Measurements from ENCODE around the gene PACS1. TPM values are rescaled to one million over a fixed set of nuclear protein-coding genes. Genes with fewer than 3 reads are reported as not detected.

PACS1 gene
- total RNA-seq, 1 donor from 2014 or later, result 49.9 TPM

GRCh38 chr11:66288671-66289547, 218.8 kb downstream of the PACS1 start, which contains the start of gene YIF1A:
YIF1A (minus strand) TSS chr11:66289143; CDS start chr11:66288985, 158 bp downstream.
- TF ChIP-seq, protein P1, sequence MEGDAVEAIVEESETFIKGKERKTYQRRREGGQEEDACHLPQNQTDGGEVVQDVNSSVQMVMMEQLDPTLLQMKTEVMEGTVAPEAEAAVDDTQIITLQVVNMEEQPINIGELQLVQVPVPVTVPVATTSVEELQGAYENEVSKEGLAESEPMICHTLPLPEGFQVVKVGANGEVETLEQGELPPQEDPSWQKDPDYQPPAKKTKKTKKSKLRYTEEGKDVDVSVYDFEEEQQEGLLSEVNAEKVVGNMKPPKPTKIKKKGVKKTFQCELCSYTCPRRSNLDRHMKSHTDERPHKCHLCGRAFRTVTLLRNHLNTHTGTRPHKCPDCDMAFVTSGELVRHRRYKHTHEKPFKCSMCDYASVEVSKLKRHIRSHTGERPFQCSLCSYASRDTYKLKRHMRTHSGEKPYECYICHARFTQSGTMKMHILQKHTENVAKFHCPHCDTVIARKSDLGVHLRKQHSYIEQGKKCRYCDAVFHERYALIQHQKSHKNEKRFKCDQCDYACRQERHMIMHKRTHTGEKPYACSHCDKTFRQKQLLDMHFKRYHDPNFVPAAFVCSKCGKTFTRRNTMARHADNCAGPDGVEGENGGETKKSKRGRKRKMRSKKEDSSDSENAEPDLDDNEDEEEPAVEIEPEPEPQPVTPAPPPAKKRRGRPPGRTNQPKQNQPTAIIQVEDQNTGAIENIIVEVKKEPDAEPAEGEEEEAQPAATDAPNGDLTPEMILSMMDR (conservative IDR thresholded peaks at IDR 0.05), result peak; percentile 38

DNA sequence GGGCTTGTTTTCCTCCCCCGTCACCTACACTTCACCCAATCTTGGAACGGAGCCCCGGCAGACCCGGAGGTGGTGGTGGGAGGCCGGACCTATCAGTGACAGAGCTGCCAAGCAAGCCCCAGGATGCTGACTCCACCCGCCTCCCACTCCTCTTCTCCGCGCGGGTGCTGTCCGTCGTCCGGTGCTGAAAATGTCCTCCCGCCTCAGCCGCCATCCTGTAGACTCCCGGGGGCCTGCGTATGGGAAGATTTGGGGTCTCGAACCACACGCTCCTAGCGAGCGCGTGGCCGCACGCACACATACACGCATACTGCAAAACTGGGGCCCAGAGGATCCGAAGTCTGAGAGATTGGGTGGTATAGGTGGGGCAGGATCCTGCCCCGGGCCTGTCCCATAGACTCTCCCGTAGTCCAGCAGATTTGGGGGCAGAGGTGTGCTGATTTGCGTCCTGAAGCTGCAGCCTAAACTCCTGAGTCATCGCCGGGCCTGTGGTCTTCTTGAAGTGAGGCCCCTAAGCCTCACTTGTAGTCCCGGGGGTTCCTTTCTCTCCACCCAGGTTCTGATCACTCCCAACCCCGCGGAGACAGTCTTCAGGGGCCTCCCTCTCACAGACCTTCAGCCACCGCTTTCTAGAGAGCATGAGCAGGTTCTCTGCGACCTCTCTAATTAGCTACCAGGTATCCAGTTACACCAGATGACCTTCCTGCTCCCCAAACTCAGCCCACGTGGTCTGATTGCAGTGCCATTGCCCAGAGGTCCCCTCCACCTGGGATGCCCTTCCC, 219.7 kb downstream of the PACS1 start:
- TF ChIP-seq, protein P1 (conservative IDR thresholded peaks at IDR 0.05), result no peak
- Mint-ChIP-seq H3K27ac (peak overlapping the region; percentile 98), H3K4me3 (peak overlapping the region; percentile 93), H3K9me3 (no peaks in the 10 kb centered on the region), H3K36me3 (peaks cover 3% of the 10 kb centered on the region), H3K27me3 (peaks cover 43% of the 10 kb centered on the region), H3K4me1 (ENCODE audit: unreplicated experiment) (peaks cover 18% of the 10 kb centered on the region)
- peak; percentile 90 for DNase-seq (ENCODE audit: extremely low spot score, unreplicated experiment)

More at GRCh38 chr11:66288671-66289547, 218.8 kb downstream of the PACS1 start, which contains the start of gene YIF1A:
- H3K27me3 Mint-ChIP-seq, result peaks cover 41% of the 10 kb centered on the region
- H3K4me1 Mint-ChIP-seq (ENCODE audit: unreplicated experiment), result peaks cover 18% of the 10 kb centered on the region
- H3K9me3 Mint-ChIP-seq, result no peaks in the 10 kb centered on the region
- DNase-seq (ENCODE audit: extremely low spot score, unreplicated experiment), result peak; percentile 98
- H3K27ac Mint-ChIP-seq, result peak within 1 kb of the TSS; percentile 98
- H3K36me3 Mint-ChIP-seq, result peaks cover 3% of the 10 kb centered on the region
- peak within 1 kb of the TSS; percentile 96 for H3K4me3 Mint-ChIP-seq

DNA sequence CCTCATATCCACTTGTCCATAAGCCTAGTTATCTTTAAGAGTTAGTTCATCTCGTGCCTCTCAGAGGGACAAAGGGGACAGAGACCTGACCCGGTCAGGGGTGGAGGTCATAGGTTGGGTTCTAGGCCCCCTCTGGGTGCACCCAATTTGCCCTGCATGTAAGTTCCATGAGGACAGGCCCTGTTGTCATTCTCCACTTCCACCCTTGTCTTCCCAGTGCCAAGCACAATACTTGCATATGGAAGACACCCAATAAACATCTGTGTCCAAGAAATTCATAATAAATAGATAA, 220.2 kb downstream of the PACS1 start:
- H3K4me1 Mint-ChIP-seq (ENCODE audit: unreplicated experiment), result peaks cover 18% of the 10 kb centered on the region
- peak overlapping the region; percentile 93 for H3K4me3 Mint-ChIP-seq
- H3K27ac Mint-ChIP-seq, result peak overlapping the region; percentile 98
- no peak for DNase-seq (ENCODE audit: extremely low spot score, unreplicated experiment)
- H3K27me3 Mint-ChIP-seq, result peaks cover 43% of the 10 kb centered on the region
- H3K36me3 Mint-ChIP-seq, result peaks cover 3% of the 10 kb centered on the region
- TF ChIP-seq, protein P1 (conservative IDR thresholded peaks at IDR 0.05), result no peak
- H3K9me3 Mint-ChIP-seq, result no peaks in the 10 kb centered on the region

DNA sequence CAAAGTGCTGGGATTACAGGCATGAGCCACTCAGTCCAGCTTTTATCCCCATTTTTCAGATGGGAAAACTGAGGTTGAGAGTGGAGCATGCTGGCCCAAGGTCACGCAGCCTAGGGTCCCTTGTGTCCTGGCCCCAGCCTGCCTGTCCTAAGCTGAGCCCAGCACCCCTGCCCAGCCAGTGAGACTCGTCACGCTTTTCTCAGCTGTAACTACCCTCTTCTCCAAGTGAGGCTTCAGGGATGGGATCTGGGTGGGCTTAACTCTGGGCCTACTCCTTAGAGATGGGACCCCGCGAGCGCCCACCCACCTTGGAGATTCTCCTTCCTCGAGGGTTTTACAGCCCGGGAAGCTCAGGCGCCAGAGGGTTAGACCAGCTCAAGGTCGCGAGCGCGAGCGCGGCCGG, 221.2 kb downstream of the PACS1 start:
- Mint-ChIP-seq H3K4me1 (ENCODE audit: unreplicated experiment) (peaks cover 18% of the 10 kb centered on the region), H3K27ac (no peak overlapping the region), H3K27me3 (peaks cover 45% of the 10 kb centered on the region), H3K4me3 (peak overlapping the region; percentile 93), H3K36me3 (peaks cover 3% of the 10 kb centered on the region), H3K9me3 (no peaks in the 10 kb centered on the region)
- DNase-seq (ENCODE audit: extremely low spot score, unreplicated experiment), result no peak
- TF ChIP-seq, protein P1 (conservative IDR thresholded peaks at IDR 0.05), result no peak

DNA sequence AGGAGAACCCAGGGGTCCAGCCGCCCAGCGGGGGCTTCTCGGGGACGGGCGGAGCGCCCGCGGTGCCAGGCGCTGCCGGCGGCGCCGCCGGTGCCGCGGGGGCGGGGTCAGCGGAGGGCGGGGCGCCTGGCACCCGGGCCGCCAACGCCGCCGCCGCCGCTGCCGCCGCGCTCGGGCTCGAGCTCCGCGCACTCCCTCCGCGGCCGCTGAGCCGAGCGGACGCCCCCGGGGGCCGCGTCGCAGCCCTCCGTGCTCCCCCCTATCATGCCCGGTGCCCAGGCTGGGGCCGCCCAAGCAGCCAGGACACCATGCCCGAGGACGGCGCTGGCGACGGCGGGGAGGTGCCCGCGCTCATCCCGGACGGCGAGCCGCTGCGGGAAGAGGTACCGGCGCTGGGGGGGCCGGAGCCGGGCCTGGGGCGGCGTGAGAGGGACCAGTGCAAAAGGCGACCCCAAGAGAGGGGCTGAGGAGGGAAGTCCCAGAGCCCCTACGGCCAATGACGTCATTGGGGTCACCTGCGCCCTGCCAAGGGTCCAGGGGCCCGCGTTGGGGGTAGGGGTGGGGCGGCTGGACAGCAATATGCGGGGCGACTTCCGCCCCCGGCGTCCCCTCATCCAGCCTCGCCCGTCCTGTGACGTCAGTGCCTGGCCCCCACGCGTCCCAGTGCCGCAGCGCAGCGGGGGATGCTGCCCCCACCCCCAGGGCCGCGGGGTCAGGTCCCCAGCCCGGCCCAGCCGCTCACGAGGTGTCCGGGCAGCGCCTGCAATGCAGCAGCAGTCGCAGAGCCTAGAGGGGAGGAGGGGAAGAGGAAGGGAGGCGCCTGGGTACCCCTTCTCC, 221.9 kb downstream of the PACS1 start, which contains the start of gene TMEM151A:
Gene TMEM151A, plus strand, starts transcription at position 189 of the 837 bp plus-strand sequence. Its CDS starts 120 bp downstream, at position 309.
- no peaks in the 10 kb centered on the region for H3K9me3 Mint-ChIP-seq
- peaks cover 18% of the 10 kb centered on the region for H3K4me1 Mint-ChIP-seq (ENCODE audit: unreplicated experiment)
- TF ChIP-seq, protein P1 (conservative IDR thresholded peaks at IDR 0.05), result no peak
- peak within 1 kb of the TSS; percentile 98 for H3K27ac Mint-ChIP-seq
- H3K4me3 Mint-ChIP-seq, result peak within 1 kb of the TSS; percentile 93
- peaks cover 47% of the 10 kb centered on the region for H3K27me3 Mint-ChIP-seq
- peaks cover 3% of the 10 kb centered on the region for H3K36me3 Mint-ChIP-seq
- DNase-seq (ENCODE audit: extremely low spot score, unreplicated experiment), result no peak
